ENCODE measurements around the gene COL8A1. TPM values are rescaled to one million over a fixed set of nuclear protein-coding genes. Genes with fewer than 3 reads are reported as not detected.
"Not testable (repeated sequence)": the region's sequence is repeated elsewhere in the genome, so short reads cannot be mapped to it uniquely, and the experiment has no call there.

The COL8A1 gene
- total RNA-seq, 1 donor from 2014 or later, result 241 TPM

GRCh38 chr3:99799422-99799821, 161.0 kb downstream of the COL8A1 start:
- no peak for DNase-seq (ENCODE audit: low read depth)

- DNase-seq (ENCODE audit: low read depth), result no peak
Measured at GRCh38 chr3:99803297-99803696, 164.9 kb downstream of the COL8A1 start.

GRCh38 chr3:99805160-99805559, 166.8 kb downstream of the COL8A1 start:
- no peak for DNase-seq (ENCODE audit: low read depth)

GRCh38 chr3:99808163-99808794, 169.9 kb downstream of the COL8A1 start:
- peak; percentile 86 for DNase-seq (ENCODE audit: low read depth)

GRCh38 chr3:99809565-99809964, 171.2 kb downstream of the COL8A1 start:
- no peak for DNase-seq (ENCODE audit: low read depth)

GRCh38 chr3:99810403-99810802, 172.0 kb downstream of the COL8A1 start:
- no peak for DNase-seq (ENCODE audit: low read depth)

- no peak for DNase-seq (ENCODE audit: low read depth)
Measured at GRCh38 chr3:99817047-99817436, 178.6 kb downstream of the COL8A1 start.

- peak; percentile 80 for DNase-seq (ENCODE audit: low read depth)
Measured at GRCh38 chr3:99817437-99818240, 179.2 kb downstream of the COL8A1 start, which contains the start of gene CMSS1. CMSS1 (plus strand) TSS chr3:99817862.

- DNase-seq (ENCODE audit: low read depth), result no peak
Measured at GRCh38 chr3:99818818-99819217, 180.4 kb downstream of the COL8A1 start.

- no peak for DNase-seq (ENCODE audit: low read depth)
Measured at GRCh38 chr3:99823723-99824711, 185.6 kb downstream of the COL8A1 start.

GRCh38 chr3:99825004-99825640, 186.7 kb downstream of the COL8A1 start:
- peak; percentile 58 for DNase-seq (ENCODE audit: low read depth)

GRCh38 chr3:99829844-99830243, 191.4 kb downstream of the COL8A1 start:
- no peak for DNase-seq (ENCODE audit: low read depth)

GRCh38 chr3:99833617-99834205, 195.3 kb downstream of the COL8A1 start:
- DNase-seq (ENCODE audit: low read depth), result no peak

- DNase-seq (ENCODE audit: low read depth), result no peak
Measured at GRCh38 chr3:99834211-99834957, 196.0 kb downstream of the COL8A1 start.

GRCh38 chr3:99836681-99837080, 198.3 kb downstream of the COL8A1 start:
- no peak for DNase-seq (ENCODE audit: low read depth)

- no peak for DNase-seq (ENCODE audit: low read depth)
Measured at GRCh38 chr3:99837715-99838114, 199.3 kb downstream of the COL8A1 start.

- DNase-seq (ENCODE audit: low read depth), result no peak
Measured at GRCh38 chr3:99838755-99839154, 200.4 kb downstream of the COL8A1 start.

- DNase-seq (ENCODE audit: low read depth), result no peak
Measured at GRCh38 chr3:99839613-99840012, 201.2 kb downstream of the COL8A1 start.

GRCh38 chr3:99841949-99842348, 203.6 kb downstream of the COL8A1 start:
- not testable (repeated sequence) for DNase-seq (ENCODE audit: low read depth)

GRCh38 chr3:99842826-99843589, 204.6 kb downstream of the COL8A1 start:
- DNase-seq (ENCODE audit: low read depth), result peak; percentile 72
